PC-9 (cell line): Measurements from ENCODE around the gene MAGEA9. TPM values are rescaled to one million over a fixed set of nuclear protein-coding genes. Genes with fewer than 3 reads are reported as not detected.

Experiments
- BruUV-seq: library from RNA; stranded (reverse); fragments of 400-500 nt; replicated peaks from 2 replicates; lab custom pipeline; 2021; lab: Mats Ljungman, UMichigan
- CTCF ChIA-PET: fragments of 300-600 bp; sonication (Branson Sonifier 250); formaldehyde crosslinking; loops from one replicate; lab custom pipeline; 2022; ENCODE audit warnings: antibody characterized with exemption; lab: Charles Lee
- POLR2A ChIA-PET: fragments of 300-600 bp; sonication (Branson Sonifier 250); formaldehyde crosslinking; loops from one replicate; lab custom pipeline; 2022; ENCODE audit warnings: antibody characterized with exemption; ENCODE audit not compliant: unreplicated experiment; lab: Charles Lee
- DNase-seq, 2 experiments: peaks; one replicate each; pipeline versions ENCODE4 v3.0.0 to v3.0.0-alpha.2; 2015 to 2022; ENCODE audit warnings: mixed read lengths in 1 of 2
- H2AFZ ChIP-seq: fragments of 200-600 bp; sonication (generic); 2 replicates; pipeline ENCODE4 v1.8.1; 2017; ENCODE audit warnings: antibody characterized with exemption
- H3F3A ChIP-seq: fragments of 200-600 bp; sonication (generic); 2 replicates; pipeline ENCODE4 v1.8.1; 2017; ENCODE audit warnings: antibody characterized with exemption, mild to moderate bottlenecking, low read depth; ENCODE audit not compliant: insufficient read depth
- H3K27ac ChIP-seq: fragments of 200-600 bp; sonication (generic); 2 replicates; pipeline ENCODE4 v1.6.1; 2016; ENCODE audit warnings: mixed run types
- H3K27me3 ChIP-seq: fragments of 200-600 bp; sonication (generic); 2 replicates; pipeline ENCODE4 v1.6.1; 2016; ENCODE audit warnings: low read depth, mixed run types; ENCODE audit not compliant: insufficient read depth
- H3K36me3 ChIP-seq: fragments of 200-600 bp; sonication (generic); 2 replicates; pipeline ENCODE4 v1.6.1; 2016; ENCODE audit warnings: low read depth, mixed run types
- H3K4me1 ChIP-seq: fragments of 200-600 bp; sonication (generic); replicated peaks from 2 replicates; pipeline ENCODE4 v1.6.1; 2016; ENCODE audit warnings: mixed run types; ENCODE audit not compliant: insufficient read depth
- H3K4me2 ChIP-seq: fragments of 200-600 bp; sonication (generic); 2 replicates; pipeline ENCODE4 v1.6.1; 2017; ENCODE audit warnings: mixed run types
- H3K4me3 ChIP-seq: fragments of 200-600 bp; sonication (generic); 2 replicates; pipeline ENCODE4 v1.6.1; 2016; ENCODE audit warnings: mixed run types
- H3K79me2 ChIP-seq: fragments of 200-600 bp; sonication (generic); 2 replicates; pipeline ENCODE4 v1.6.1; 2017; ENCODE audit warnings: low read depth, mixed run types
- H3K9me2 ChIP-seq: fragments of 200-600 bp; sonication (generic); 2 replicates; pipeline ENCODE4 v1.8.1; 2017; ENCODE audit warnings: mild to moderate bottlenecking; ENCODE audit not compliant: insufficient read depth
- H3K9me3 ChIP-seq: fragments of 200-600 bp; sonication (generic); 2 replicates; pipeline ENCODE4 v1.8.1; 2016; ENCODE audit warnings: low read depth; ENCODE audit not compliant: insufficient read depth
- H4K20me1 ChIP-seq: fragments of 200-600 bp; sonication (generic); 2 replicates; pipeline ENCODE4 v1.8.1; 2017; ENCODE audit not compliant: insufficient read depth
- CTCF ChIP-seq: fragments of 200-600 bp; sonication (generic); conservative IDR thresholded peaks from 2 replicates; pipeline ENCODE4 v1.6.1; 2017; ENCODE audit warnings: mixed run types, antibody characterized with exemption, mild to moderate bottlenecking, moderate library complexity
- EZH2 ChIP-seq: fragments of 200-600 bp; sonication (generic); IDR thresholded peaks from 2 replicates; pipeline ENCODE4 v1.8.0; 2017; ENCODE audit warnings: antibody characterized with exemption, low read depth
- intact Hi-C: fragments of 100-400 bp; cut with micrococcal nuclease; formaldehyde crosslinking; loops from one replicate; pipeline ENCODE4 v1.10.0; 2022; ENCODE audit not compliant: unreplicated experiment
- total RNA-seq: library from RNA; stranded (reverse); gene quantifications from 2 replicates; pipeline ENCODE4 v1.2.3, GENCODE V29; 2021

The MAGEA9 gene
- total RNA-seq, 1 experiment from 2014 or later: not detected

DNA sequence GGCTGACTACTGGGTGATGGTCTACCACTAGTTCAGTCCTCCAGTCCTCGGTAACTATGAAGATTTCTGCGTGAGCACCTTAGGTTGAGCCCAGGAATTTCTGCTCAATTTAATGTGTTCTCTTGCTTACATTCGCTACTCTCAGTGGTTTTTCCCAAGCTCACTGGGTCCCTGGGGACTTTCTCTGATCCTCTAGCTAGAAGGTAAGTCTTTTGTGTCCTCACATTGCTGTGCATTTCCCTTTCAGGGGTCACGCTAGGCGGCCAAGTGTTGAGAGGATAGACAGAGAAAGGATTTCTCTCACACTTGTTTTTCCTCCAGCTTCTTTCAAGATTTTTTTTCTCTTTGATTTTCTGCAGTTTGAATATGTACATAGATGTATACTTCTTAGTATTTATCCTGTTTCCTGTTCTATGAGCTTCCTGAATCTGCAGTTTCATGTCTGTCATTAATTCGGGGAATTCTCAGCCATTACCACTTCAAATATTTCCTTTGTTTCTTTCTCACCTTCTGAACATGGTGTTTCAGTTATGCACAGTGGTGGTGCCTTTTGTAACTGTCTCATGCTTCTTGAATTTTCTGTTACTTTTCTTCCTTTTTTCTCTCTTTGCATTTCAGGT, 17.5 kb downstream of the MAGEA9 start:
- Histone ChIP-seq H3K79me2 (no peaks in the 10 kb centered on the region), H3K9me2 (no peaks in the 10 kb centered on the region), H3K27ac (no peak overlapping the region), H3K9me3 (no peaks in the 10 kb centered on the region), H2AFZ (no peak overlapping the region), H4K20me1 (no peaks in the 10 kb centered on the region), H3K4me2 (no peak overlapping the region), H3K36me3 (no peaks in the 10 kb centered on the region), H3K4me3 (no peak overlapping the region), H3K4me1 (no peaks in the 10 kb centered on the region), H3K27me3 (peaks cover 56% of the 10 kb centered on the region; the same call in 1 of the 2 replicates), H3F3A (no peaks in the 10 kb centered on the region)
- BruUV-seq: no TSS peak
- DNase-seq: no peak
- intact Hi-C loops: no loop called here
- TF ChIP-seq CTCF (no peak), EZH2 (no peak)
- ChIA-PET POLR2A (no interaction called here), CTCF (no interaction called here)

DNA sequence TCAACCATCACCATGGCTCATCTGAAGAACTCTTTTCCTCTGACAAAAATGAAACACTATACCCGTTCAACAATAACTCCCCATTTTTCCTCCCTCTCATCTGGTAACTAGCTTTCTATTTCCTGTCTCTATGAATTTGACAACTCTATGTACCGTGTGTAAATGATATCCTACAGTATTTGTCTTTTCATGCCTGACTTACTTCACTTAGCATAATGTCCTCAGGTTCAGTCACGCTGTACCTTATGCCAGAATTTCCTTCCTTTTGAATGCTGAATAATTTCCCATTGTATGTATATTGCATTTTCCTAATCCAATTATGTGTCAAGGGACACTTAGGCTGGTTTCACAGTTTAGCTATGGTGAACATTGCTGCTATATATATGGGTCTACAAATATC, 18.2 kb downstream of the MAGEA9 start:
- BruUV-seq: no TSS peak
- no peak overlapping the region for H3K27ac ChIP-seq
- intact Hi-C loops: no loop called here
- H4K20me1 ChIP-seq: no peaks in the 10 kb centered on the region
- ChIA-PET CTCF (no interaction called here), POLR2A (no interaction called here)
- TF ChIP-seq EZH2 (no peak), CTCF (no peak)
- no peak overlapping the region for H2AFZ ChIP-seq
- no peaks in the 10 kb centered on the region for H3K4me1 ChIP-seq
- no peak for DNase-seq
- H3K79me2 ChIP-seq: no peaks in the 10 kb centered on the region
- H3K4me2 ChIP-seq: no peak overlapping the region
- H3K9me3 ChIP-seq: no peaks in the 10 kb centered on the region
- H3K36me3 ChIP-seq: no peaks in the 10 kb centered on the region
- no peaks in the 10 kb centered on the region for H3K9me2 ChIP-seq
- no peaks in the 10 kb centered on the region for H3F3A ChIP-seq
- no peak overlapping the region for H3K4me3 ChIP-seq
- peaks cover 56% of the 10 kb centered on the region; the same call in 1 of the 2 replicates for H3K27me3 ChIP-seq

DNA sequence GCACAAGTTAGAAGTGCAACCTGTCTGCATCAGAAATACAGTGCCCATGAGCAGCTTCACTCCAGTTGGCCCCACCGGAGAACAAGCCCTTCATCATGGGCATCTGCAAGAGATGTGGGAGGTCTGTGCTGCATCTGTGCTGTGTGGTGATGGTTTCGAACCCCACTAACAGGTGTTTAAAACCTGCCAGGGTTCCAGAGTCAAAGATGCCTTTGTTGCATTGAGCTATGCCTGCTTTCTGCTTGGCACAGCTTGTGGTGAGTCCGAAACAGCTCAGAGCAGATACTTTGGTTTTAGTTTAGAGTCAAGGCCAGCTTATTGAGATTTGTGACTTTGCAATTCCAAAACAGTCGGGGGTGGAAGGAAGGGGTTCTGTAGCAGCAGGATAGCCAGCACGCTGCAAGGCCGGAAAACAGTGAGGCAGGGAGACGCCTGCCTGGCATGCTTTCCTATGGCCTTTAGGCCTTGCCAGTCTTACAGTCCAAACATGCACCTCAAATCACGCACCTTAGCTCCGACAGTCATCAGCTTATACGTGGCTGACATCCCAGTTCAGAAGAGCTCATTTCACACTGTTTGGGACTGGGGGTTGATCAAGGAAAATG, 21.8 kb downstream of the MAGEA9 start:
- Histone ChIP-seq H3K9me3 (no peaks in the 10 kb centered on the region), H3K79me2 (no peaks in the 10 kb centered on the region), H4K20me1 (no peaks in the 10 kb centered on the region), H3F3A (no peaks in the 10 kb centered on the region), H3K4me3 (no peak overlapping the region), H3K36me3 (no peaks in the 10 kb centered on the region), H3K9me2 (no peaks in the 10 kb centered on the region), H3K27me3 (peaks cover 53% of the 10 kb centered on the region; the same call in 1 of the 2 replicates), H3K27ac (no peak overlapping the region), H2AFZ (no peak overlapping the region), H3K4me1 (no peaks in the 10 kb centered on the region), H3K4me2 (no peak overlapping the region)
- DNase-seq: no peak
- POLR2A ChIA-PET: no interaction called here
- TF ChIP-seq EZH2 (no peak), CTCF (no peak)
- no TSS peak for BruUV-seq
- intact Hi-C loops: no loop called here
- CTCF ChIA-PET: no interaction called here
